Measurements from ENCODE around the gene METTL5. TPM values are rescaled to one million over a fixed set of nuclear protein-coding genes. Genes with fewer than 3 reads are reported as not detected.
A peak's percentile ranks its signal among the peaks of the same experiment; 100 is the strongest.
"Not testable (repeated sequence)": the region's sequence is repeated elsewhere in the genome, so short reads cannot be mapped to it uniquely, and the experiment has no call there.

METTL5 gene
- 10 to 100 TPM; 50.8 to 73.5 (median 69.5) TPM for total RNA-seq
- 100 to 1,000 TPM in 1 of 2 donors, 10 to 100 TPM in 1; 71.0 to 120 TPM for polyA plus RNA-seq
- long read RNA-seq, donor 1, transcript METTL5-201 (7 exons, 1,010 nt) = minor isoform, 15 of 60 reads
- long read RNA-seq, donor 1, transcript METTL5-203 (8 exons, 800 nt) = major isoform, 21 of 60 reads
- long read RNA-seq, donor 1, transcript METTL5-206 (8 exons, 880 nt) = minor isoform, 14 of 60 reads
- long read RNA-seq, donor 1, partial matches to known transcripts = 5 of 60 reads
- long read RNA-seq, donor 1, other reads (novel, unspliced or antisense) = 2 of 60 reads
- long read RNA-seq, donor 2, transcript METTL5-203 (8 exons, 800 nt) = minor isoform, 11 of 56 reads
- long read RNA-seq, donor 2, transcript METTL5-206 (8 exons, 880 nt) = minor isoform, 16 of 56 reads
- long read RNA-seq, donor 2, transcript METTL5-201 (7 exons, 1,010 nt) = major isoform, 19 of 56 reads
- long read RNA-seq, donor 2, partial matches to known transcripts = 4 of 56 reads
- long read RNA-seq, donor 2, other reads (novel, unspliced or antisense) = 5 of 56 reads
- long read RNA-seq, donor 3, transcript METTL5-201 (7 exons, 1,010 nt) = major isoform, 16 of 44 reads
- long read RNA-seq, donor 3, transcript METTL5-203 (8 exons, 800 nt) = minor isoform, 10 of 44 reads
- long read RNA-seq, donor 3, transcript METTL5-206 (8 exons, 880 nt) = minor isoform, 14 of 44 reads
- long read RNA-seq, donor 3, partial matches to known transcripts = 2 of 44 reads
- long read RNA-seq, donor 3, other reads (novel, unspliced or antisense) = 2 of 44 reads

GRCh38 chr2:169824373-169825333, at the start of gene METTL5:
METTL5 (minus strand) TSS chr2:169824905; CDS start chr2:169824597, 308 bp downstream.
- no peaks in the 10 kb centered on the region for H3K9me3 ChIP-seq
- intact Hi-C loops (cut with DNase I) = loop anchor here (1.0 to 10.0 kb wide), 7 partner anchors 50 to 104 kb away; no protein-coding TSS in a partner anchor
- DNase-seq = peak; percentile 86 to 91 (median 87)
- H3K4me3 ChIP-seq = peak within 1 kb of the TSS; percentile 45 to 98 (median 85)
- peak within 1 kb of the TSS; percentile 37 to 91 (median 87) for H3K27ac ChIP-seq
- peaks cover 0 to 52% (median 32%) of the 10 kb centered on the region in 12 donors for H3K4me1 ChIP-seq
- no peaks in the 10 kb centered on the region for H3K27me3 ChIP-seq
- peak; percentile 31 to 79 (median 62) for ATAC-seq
- peaks cover 0 to 21% (median 5%) of the 10 kb centered on the region in 9 donors for H3K36me3 ChIP-seq
- WGBS, 4 donors = 2 to 3% (median 3%) methylated on average over 54 to 61 of the region's 61 CpGs
- TF ChIP-seq POLR2A (IDR thresholded peaks at IDR 0.05) (peak in 1 of 2 donors; percentile 74), CTCF (IDR thresholded peaks at IDR 0.05) (peak; percentile 91 to 100 (median 99))

GRCh38 chr2:169871994-169872393, 47.3 kb upstream of the METTL5 start:
- H3K4me1 ChIP-seq = peaks cover 0 to 15% (median 6%) of the 10 kb centered on the region in 12 donors
- no peak for TF ChIP-seq CTCF (IDR thresholded peaks at IDR 0.05)
- no peak for TF ChIP-seq POLR2A (IDR thresholded peaks at IDR 0.05)
- DNase-seq = no peak
- H3K36me3 ChIP-seq = peaks cover 0 to 25% (median 10%) of the 10 kb centered on the region in 9 donors
- no peaks in the 10 kb centered on the region for H3K27me3 ChIP-seq
- H3K27ac ChIP-seq = no peak overlapping the region
- intact Hi-C loops (cut with DNase I) = loop anchor here in 2 of 10 donors (10.0 kb wide), 1 partner anchor 47 kb away; the partner anchor contains the start of genes METTL5 (in 2 of the 2) and UBR3 (in 2 of the 2)
- no peak for ATAC-seq
- H3K4me3 ChIP-seq = no peak overlapping the region
- H3K9me3 ChIP-seq = no peaks in the 10 kb centered on the region
- WGBS, 4 donors = 94 to 97% (median 96%) methylated on average over 1 of the region's 1 CpG

GRCh38 chr2:169871369-169871768, 46.7 kb upstream of the METTL5 start:
- not testable (repeated sequence) for H3K4me3 ChIP-seq, DNase-seq, ATAC-seq, H3K27me3 ChIP-seq, H3K27ac ChIP-seq, H3K9me3 ChIP-seq
- intact Hi-C loops (cut with DNase I) = loop anchor here in 2 of 10 donors (10.0 kb wide), 1 partner anchor 47 kb away; the partner anchor contains the start of genes METTL5 (in 2 of the 2) and UBR3 (in 2 of the 2)
- Histone ChIP-seq H3K4me1 (peaks cover 0 to 15% (median 6%) of the 10 kb centered on the region in 12 donors), H3K36me3 (peaks cover 0 to 19% (median 5%) of the 10 kb centered on the region in 9 donors)
- 83 to 96% (median 90%) methylated on average over 9 of the region's 9 CpGs for WGBS, 4 donors

- intact Hi-C loops (cut with DNase I) = loop anchor here in 2 of 10 donors (1.0 to 5.0 kb wide), 2 partner anchors 34 to 37 kb away; no protein-coding TSS in a partner anchor
- H3K9me3 ChIP-seq = no peaks in the 10 kb centered on the region
- peaks cover 0 to 24% (median 12%) of the 10 kb centered on the region in 12 donors for H3K4me1 ChIP-seq
- WGBS, 4 donors = 71 to 76% (median 72%) methylated on average over 7 of the region's 7 CpGs
- H3K27me3 ChIP-seq = no peaks in the 10 kb centered on the region
- DNase-seq (no peak), ATAC-seq (no peak)
- H3K4me3 ChIP-seq = no peak overlapping the region
- TF ChIP-seq CTCF (IDR thresholded peaks at IDR 0.05) (no peak), POLR2A (IDR thresholded peaks at IDR 0.05) (no peak)
- no peak overlapping the region for H3K27ac ChIP-seq
- H3K36me3 ChIP-seq = peaks cover 0 to 9% (median 0%) of the 10 kb centered on the region in 9 donors
Measured at GRCh38 chr2:169868951-169869350, 44.2 kb upstream of the METTL5 start.
